Measurements from ENCODE around the gene PREX1. TPM values are rescaled to one million over a fixed set of nuclear protein-coding genes. Genes with fewer than 3 reads are reported as not detected.

Gene PREX1
- polyA plus RNA-seq, 1 experiment = 1.3 TPM

GRCh38 chr20:48850977-48851299, 23.1 kb upstream of the PREX1 start:
- no peaks in the 10 kb centered on the region for H3K36me3 ChIP-seq (ENCODE audit: control insufficient read depth, insufficient read depth, low read length)
- POLR2A ChIA-PET = no interaction called here
- no peak overlapping the region for H3K4me3 ChIP-seq (ENCODE audit: low read depth, low read length)
- no peak for DNase-seq (ENCODE audit: low read depth)
- CTCF ChIA-PET = interaction anchor here (0.9 kb wide), 1 partner anchor 29 kb away, joined by 3 read pairs; no protein-coding TSS in a partner anchor
- no peak for TF ChIP-seq CTCF (IDR thresholded peaks at IDR 0.05; ENCODE audit: insufficient read depth, low read depth, low read length)
- H3K27me3 ChIP-seq (ENCODE audit: control insufficient read depth, insufficient read depth, low read length) = no peaks in the 10 kb centered on the region

GRCh38 chr20:48850257-48850976, 22.6 kb upstream of the PREX1 start:
- CTCF ChIA-PET = interaction anchor here (0.9 kb wide), 1 partner anchor 30 kb away, joined by 3 read pairs; no protein-coding TSS in a partner anchor
- POLR2A ChIA-PET = no interaction called here

GRCh38 chr20:48849779-48850178, 22.0 kb upstream of the PREX1 start:
- H3K36me3 ChIP-seq (ENCODE audit: control insufficient read depth, insufficient read depth, low read length) = no peaks in the 10 kb centered on the region
- CTCF ChIA-PET = no interaction called here
- H3K4me3 ChIP-seq (ENCODE audit: low read depth, low read length) = no peak overlapping the region
- POLR2A ChIA-PET = interaction anchor here (0.6 kb wide), 1 partner anchor 48 kb away, joined by 3 read pairs; no protein-coding TSS in a partner anchor
- TF ChIP-seq CTCF (IDR thresholded peaks at IDR 0.05; ENCODE audit: insufficient read depth, low read depth, low read length) = no peak
- no peaks in the 10 kb centered on the region for H3K27me3 ChIP-seq (ENCODE audit: control insufficient read depth, insufficient read depth, low read length)
- DNase-seq (ENCODE audit: low read depth) = no peak

More at GRCh38 chr20:48850257-48850976, 22.6 kb upstream of the PREX1 start:
- no peak for DNase-seq (ENCODE audit: low read depth)
- Histone ChIP-seq H3K4me3 (ENCODE audit: low read depth, low read length) (no peak overlapping the region), H3K36me3 (ENCODE audit: control insufficient read depth, insufficient read depth, low read length) (no peaks in the 10 kb centered on the region), H3K27me3 (ENCODE audit: control insufficient read depth, insufficient read depth, low read length) (no peaks in the 10 kb centered on the region)
- no peak for TF ChIP-seq CTCF (IDR thresholded peaks at IDR 0.05; ENCODE audit: insufficient read depth, low read depth, low read length)

- DNase-seq (ENCODE audit: low read depth) = no peak
- ChIA-PET POLR2A (interaction anchor here (0.6 kb wide), 1 partner anchor 48 kb away, joined by 3 read pairs; no protein-coding TSS in a partner anchor), CTCF (no interaction called here)
- Histone ChIP-seq H3K36me3 (ENCODE audit: control insufficient read depth, insufficient read depth, low read length) (no peaks in the 10 kb centered on the region), H3K4me3 (ENCODE audit: low read depth, low read length) (no peak overlapping the region), H3K27me3 (ENCODE audit: control insufficient read depth, insufficient read depth, low read length) (no peaks in the 10 kb centered on the region)
- no peak for TF ChIP-seq CTCF (IDR thresholded peaks at IDR 0.05; ENCODE audit: insufficient read depth, low read depth, low read length)
Observed at GRCh38 chr20:48849299-48849698, 21.5 kb upstream of the PREX1 start.

- TF ChIP-seq CTCF (IDR thresholded peaks at IDR 0.05; ENCODE audit: insufficient read depth, low read depth, low read length) = no peak
- CTCF ChIA-PET = no interaction called here
- H3K36me3 ChIP-seq (ENCODE audit: control insufficient read depth, insufficient read depth, low read length) = no peaks in the 10 kb centered on the region
Observed at GRCh38 chr20:48847498-48848205, 19.9 kb upstream of the PREX1 start.

More at GRCh38 chr20:48847498-48848205, 19.9 kb upstream of the PREX1 start:
- no peaks in the 10 kb centered on the region for H3K27me3 ChIP-seq (ENCODE audit: control insufficient read depth, insufficient read depth, low read length)
- no peak for DNase-seq (ENCODE audit: low read depth)
- no peak overlapping the region for H3K4me3 ChIP-seq (ENCODE audit: low read depth, low read length)
- POLR2A ChIA-PET = no interaction called here

Data from BJ (cell line).